ENCODE measurements around the gene ALOX5. TPM values are rescaled to one million over a fixed set of nuclear protein-coding genes. Genes with fewer than 3 reads are reported as not detected.

Gene ALOX5
- total RNA-seq, 1 experiment from 2014 or later = 3.4 TPM

GRCh38 chr10:45473126-45473525, 99.1 kb downstream of the ALOX5 start:
- Mint-ChIP-seq H3K27me3 (ENCODE audit: low read depth) (no peaks in the 10 kb centered on the region), H3K27ac (no peak overlapping the region), H3K36me3 (no peaks in the 10 kb centered on the region), H3K4me1 (peaks cover 36% of the 10 kb centered on the region), H3K9me3 (no peaks in the 10 kb centered on the region), H3K4me3 (no peak overlapping the region)
- ChIA-PET CTCF (no interaction called here), POLR2A (no interaction called here)
- ATAC-seq (no peak), DNase-seq (ENCODE audit: low spot score) (no peak)
- no peak for TF ChIP-seq MYBL2 (CRISPR knock-in tag; IDR thresholded peaks at IDR 0.05)
- no peak for TF ChIP-seq NR3C1 (CRISPR knock-in tag; conservative IDR thresholded peaks at IDR 0.05; ENCODE audit: low read depth)
- TF ChIP-seq STAT6 (CRISPR knock-in tag; conservative IDR thresholded peaks at IDR 0.05; ENCODE audit: low read depth) = no peak
- no peak for TF ChIP-seq FOXP4 (CRISPR knock-in tag; IDR thresholded peaks at IDR 0.05)
- TF ChIP-seq GRHL2 (CRISPR knock-in tag; IDR thresholded peaks at IDR 0.05; ENCODE audit: insufficient replicate concordance, severe bottlenecking) = no peak
- no peak for TF ChIP-seq ZNF416 (CRISPR knock-in tag; IDR thresholded peaks at IDR 0.05)
- TF ChIP-seq, protein P1, sequence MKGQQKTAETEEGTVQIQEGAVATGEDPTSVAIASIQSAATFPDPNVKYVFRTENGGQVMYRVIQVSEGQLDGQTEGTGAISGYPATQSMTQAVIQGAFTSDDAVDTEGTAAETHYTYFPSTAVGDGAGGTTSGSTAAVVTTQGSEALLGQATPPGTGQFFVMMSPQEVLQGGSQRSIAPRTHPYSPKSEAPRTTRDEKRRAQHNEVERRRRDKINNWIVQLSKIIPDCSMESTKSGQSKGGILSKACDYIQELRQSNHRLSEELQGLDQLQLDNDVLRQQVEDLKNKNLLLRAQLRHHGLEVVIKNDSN (CRISPR knock-in tag; IDR thresholded peaks at IDR 0.05) = no peak
- TF ChIP-seq, protein P2, sequence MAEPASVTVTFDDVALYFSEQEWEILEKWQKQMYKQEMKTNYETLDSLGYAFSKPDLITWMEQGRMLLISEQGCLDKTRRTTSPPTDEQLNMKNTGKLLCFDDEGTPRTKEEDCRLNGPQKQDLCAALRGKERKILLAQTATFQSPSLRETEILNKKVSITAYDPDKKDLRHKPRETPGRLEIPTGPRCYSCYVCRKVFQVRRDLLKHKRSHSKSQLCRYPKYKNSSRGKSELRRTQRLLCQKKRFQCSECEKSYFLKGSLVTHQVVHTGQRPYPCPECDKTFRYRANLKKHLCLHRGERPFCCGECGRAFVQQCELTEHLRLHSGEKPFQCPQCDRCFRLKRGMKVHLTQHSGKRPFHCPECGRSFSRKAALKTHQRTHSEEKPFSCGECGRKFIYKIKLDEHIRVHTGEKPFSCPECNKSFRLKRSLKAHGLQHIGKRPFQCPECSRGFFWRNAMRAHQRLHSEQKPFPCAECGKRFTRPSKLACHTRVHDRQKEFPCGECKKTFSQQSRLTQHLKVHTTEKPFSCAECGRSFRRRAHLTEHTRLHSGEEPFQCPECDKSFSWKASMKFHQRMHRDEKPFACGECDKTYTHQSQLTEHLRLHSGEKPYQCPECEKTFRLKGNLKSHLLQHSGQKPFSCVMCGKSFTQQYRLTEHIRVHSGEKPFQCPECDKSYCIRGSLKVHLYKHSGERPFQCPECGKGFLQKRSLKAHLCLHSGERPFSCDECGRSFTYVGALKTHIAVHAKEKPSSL (CRISPR knock-in tag; conservative IDR thresholded peaks at IDR 0.05) = no peak
- TF ChIP-seq FOXK1 (CRISPR knock-in tag; IDR thresholded peaks at IDR 0.05) = no peak
- no peak for TF ChIP-seq FOXP1 (CRISPR knock-in tag; IDR thresholded peaks at IDR 0.05; ENCODE audit: borderline replicate concordance)
- no peak for TF ChIP-seq PRRX2 (CRISPR knock-in tag; IDR thresholded peaks at IDR 0.05)

DNA sequence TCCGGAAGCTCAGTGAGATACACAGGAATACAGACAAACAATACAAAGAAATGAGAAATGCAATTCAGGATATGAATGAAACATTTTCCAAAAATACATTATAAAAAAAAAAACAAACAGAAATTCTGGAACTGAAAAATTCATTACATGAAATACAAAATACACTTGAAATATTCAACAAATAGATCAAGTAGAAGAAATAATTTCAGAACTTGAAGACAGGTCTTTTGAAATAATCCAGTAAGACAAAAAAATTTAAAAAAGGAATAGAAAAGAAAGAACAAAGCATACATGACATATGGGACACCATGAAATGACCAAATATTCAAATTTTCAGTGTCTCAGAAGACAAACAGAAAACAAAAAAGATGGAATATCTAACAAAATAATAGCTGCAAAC, 102.5 kb downstream of the ALOX5 start:
- Mint-ChIP-seq H3K9me3 (peaks cover 25% of the 10 kb centered on the region), H3K4me1 (peaks cover 14% of the 10 kb centered on the region), H3K36me3 (peaks cover 15% of the 10 kb centered on the region), H3K27me3 (ENCODE audit: low read depth) (no peaks in the 10 kb centered on the region), H3K4me3 (no peak overlapping the region), H3K27ac (no peak overlapping the region)
- DNase-seq (ENCODE audit: low spot score) (no peak), ATAC-seq (no peak)
- TF ChIP-seq RELA (CRISPR knock-in tag; IDR thresholded peaks at IDR 0.05; ENCODE audit: borderline replicate concordance) (no peak), ZNF317 (CRISPR knock-in tag; IDR thresholded peaks at IDR 0.05; ENCODE audit: borderline replicate concordance, low read depth) (no peak), SP1 (CRISPR knock-in tag; conservative IDR thresholded peaks at IDR 0.05) (no peak), TEAD4 (CRISPR knock-in tag; IDR thresholded peaks at IDR 0.05) (no peak), NFE2L1 (CRISPR knock-in tag; IDR thresholded peaks at IDR 0.05) (no peak), ZNF416 (CRISPR knock-in tag; IDR thresholded peaks at IDR 0.05) (no peak), FOXJ3 (CRISPR knock-in tag; IDR thresholded peaks at IDR 0.05; ENCODE audit: borderline replicate concordance) (no peak), FOXP4 (CRISPR knock-in tag; IDR thresholded peaks at IDR 0.05) (no peak), KAT7 (CRISPR knock-in tag; IDR thresholded peaks at IDR 0.05; ENCODE audit: borderline replicate concordance) (no peak), SOX15 (CRISPR knock-in tag; IDR thresholded peaks at IDR 0.05) (no peak), ZSCAN18 (CRISPR knock-in tag; IDR thresholded peaks at IDR 0.05) (no peak)
- TF ChIP-seq, protein P3, sequence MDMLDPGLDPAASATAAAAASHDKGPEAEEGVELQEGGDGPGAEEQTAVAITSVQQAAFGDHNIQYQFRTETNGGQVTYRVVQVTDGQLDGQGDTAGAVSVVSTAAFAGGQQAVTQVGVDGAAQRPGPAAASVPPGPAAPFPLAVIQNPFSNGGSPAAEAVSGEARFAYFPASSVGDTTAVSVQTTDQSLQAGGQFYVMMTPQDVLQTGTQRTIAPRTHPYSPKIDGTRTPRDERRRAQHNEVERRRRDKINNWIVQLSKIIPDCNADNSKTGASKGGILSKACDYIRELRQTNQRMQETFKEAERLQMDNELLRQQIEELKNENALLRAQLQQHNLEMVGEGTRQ (CRISPR knock-in tag; IDR thresholded peaks at IDR 0.05) = no peak
- TF ChIP-seq, protein P4, sequence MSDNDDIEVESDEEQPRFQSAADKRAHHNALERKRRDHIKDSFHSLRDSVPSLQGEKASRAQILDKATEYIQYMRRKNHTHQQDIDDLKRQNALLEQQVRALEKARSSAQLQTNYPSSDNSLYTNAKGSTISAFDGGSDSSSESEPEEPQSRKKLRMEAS (CRISPR knock-in tag; IDR thresholded peaks at IDR 0.05) = no peak
- ChIA-PET CTCF (no interaction called here), POLR2A (no interaction called here)

Data from WTC11 (cell line).